RKO (cell line): ENCODE data around the gene ADAMTS6.
"Not testable (repeated sequence)": the region's sequence is repeated elsewhere in the genome, so short reads cannot be mapped to it uniquely, and the experiment has no call there.

ENCODE experiments used
- DNase-seq: peaks from one replicate; pipeline ENCODE4 v3.0.0-alpha.2; 2016; ENCODE audit warnings: low spot score

The ADAMTS6 gene

DNA sequence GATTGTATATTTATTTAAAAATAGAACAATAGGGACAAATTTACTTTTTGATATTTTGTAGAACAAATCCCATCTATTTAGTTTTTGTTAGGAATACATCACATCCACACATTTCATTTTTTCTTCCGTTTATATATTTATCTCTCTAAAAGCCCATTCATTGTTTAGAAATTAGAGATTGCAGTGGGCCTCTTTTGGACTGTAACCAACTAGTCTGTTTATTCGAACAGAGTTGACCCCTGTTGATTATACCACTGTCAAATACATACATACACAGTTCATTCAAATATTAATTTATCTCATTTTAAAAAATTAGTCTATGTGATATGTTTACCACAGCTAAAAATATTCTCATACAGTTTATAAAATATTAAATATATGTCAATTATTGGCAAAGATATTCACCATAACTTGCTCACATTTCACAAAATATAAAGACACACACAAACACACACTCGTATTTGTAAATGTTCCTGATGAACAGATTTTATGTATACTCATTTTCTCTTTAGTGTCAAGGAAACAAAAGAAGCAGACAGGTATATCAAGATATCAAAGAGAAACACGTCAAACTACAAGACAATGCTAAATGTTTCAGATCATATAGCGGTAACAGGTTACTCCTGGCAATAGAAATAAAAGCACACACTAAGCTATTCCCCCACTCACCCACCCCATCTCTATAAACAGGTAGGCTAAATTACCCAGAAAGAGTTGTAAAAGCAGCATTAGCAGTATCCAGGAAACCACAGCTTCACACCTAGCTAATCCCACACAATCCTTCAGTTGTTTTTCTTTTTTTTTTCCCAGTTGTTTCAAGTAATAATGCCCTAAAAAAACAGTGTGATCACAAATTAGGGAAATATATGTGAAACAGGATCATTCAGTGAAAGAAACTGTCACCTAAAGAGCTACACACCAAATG is 283.9 kb downstream of the ADAMTS6 start:
- DNase-seq = no peak

DNA sequence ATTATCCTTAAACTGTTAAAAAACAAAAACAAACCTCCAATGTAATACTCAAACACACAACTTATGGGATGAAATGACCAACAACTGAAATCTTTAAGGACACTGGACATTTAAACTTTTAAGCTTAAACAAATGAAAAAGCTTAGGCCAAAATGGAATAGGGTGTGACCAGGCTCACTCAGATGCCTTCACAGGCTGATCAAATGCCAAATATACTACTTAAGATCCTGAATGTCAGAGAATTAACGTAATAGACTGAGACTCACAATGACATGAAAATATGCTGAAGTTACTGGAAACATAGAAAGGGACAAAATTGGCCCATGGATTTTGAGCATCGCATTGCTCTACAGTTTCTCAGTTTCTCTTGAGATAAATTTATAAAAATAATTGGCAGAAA is 286.8 kb downstream of the ADAMTS6 start:
- DNase-seq = no peak

DNA sequence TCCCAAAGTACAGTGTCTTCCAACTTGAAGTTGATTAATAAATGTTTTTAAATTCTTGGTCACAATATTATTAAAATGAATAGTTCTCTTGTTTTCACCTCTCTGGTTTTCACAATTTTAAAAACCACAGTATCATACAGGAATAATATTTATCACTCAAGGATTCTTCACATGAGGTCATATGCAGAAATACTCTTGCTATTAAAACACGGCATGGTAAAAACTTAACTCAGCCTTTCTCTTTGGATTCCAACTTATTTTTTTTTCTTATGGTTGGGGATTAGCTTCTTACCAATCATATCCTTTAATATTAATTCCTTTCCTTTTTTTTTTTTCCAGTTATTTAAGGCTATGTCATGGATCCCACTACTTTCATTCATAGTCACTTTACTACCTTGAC is 289.4 kb downstream of the ADAMTS6 start:
- DNase-seq = no peak

DNA sequence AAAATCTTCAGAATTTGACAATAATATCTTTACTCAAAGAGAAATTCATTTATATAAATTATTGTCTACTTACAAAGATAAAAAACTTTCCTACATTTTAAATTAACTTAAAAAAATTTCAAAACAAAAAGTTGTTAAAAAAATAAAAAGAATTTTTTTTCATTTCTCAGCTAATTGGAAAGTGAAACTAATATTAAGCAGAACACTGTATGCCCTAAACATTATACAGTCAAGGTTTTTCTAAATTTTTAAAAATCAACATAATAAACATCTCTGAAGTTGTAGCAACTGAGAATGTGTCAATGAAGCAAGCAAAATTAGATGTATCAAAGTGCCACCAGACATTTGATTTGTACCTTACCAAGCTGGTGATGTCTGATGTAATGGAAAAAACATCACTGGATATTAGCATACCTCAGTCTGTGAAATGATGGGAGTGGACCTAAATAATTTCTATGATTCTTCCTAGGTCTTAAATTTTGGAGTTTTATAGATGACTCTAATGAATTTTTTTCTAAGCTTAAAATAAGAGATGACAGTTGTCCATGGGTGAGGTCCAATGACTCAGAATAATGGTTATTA is 290.1 kb downstream of the ADAMTS6 start:
- DNase-seq = no peak

DNA sequence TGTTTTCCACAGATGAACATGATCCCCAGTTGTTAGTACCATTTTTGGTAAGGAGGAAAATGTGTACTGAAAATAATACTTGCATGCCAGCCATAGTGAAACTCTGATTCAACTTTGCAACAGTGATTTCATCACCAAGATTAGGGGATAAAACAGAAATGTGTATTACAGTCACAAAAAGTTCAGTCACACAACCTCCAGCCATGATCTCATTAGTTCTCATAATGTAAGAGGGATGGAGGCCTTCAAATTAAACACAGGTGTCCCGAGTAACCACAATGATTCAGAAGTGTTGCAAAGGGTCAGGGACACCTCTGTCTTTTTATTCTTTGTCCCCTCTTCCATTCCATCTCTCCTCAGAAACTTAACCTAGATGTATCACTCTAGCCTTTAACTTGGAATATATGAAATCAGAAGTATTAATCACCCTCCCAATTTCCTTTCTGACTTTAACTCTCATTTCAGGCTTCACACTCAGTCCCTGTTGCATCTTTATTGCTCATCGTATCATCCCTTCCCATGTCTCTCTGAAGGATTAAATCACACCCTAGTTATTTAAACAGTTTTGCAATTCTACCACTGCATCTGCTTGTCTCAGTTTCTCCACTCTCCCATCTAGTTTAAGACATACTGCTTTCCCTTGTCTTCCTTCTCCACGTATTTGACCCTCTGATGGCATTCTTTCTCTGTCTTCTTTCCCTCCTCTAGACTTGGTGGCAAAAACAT is 291.2 kb downstream of the ADAMTS6 start:
- peak; percentile 79 for DNase-seq

DNA sequence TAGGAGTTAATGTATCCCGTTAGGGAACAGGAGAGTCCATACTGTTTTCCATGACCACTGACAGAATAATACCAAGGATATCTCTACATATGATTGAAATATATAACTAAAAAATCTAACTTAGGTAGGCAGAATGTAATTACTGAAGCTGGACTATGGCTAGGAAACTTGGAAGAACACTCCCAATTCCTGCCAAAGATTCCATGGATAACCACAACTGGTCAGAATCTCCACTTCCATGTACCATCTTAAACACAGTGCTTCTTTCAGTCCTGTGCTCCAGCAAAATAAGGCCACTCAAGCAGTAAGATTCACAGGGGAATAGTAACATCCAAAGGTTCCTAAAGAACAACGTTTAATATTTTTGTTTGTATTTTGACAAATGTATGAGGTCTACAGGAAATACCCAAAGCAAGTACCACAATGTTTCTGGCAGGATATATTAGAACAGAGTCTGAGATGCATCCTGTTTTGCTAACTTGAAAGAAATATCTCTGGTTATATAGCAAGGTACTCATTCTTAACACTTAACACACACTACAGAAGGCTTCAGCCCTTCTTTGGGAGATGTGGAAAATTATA is 295.0 kb downstream of the ADAMTS6 start:
- no peak for DNase-seq

DNA sequence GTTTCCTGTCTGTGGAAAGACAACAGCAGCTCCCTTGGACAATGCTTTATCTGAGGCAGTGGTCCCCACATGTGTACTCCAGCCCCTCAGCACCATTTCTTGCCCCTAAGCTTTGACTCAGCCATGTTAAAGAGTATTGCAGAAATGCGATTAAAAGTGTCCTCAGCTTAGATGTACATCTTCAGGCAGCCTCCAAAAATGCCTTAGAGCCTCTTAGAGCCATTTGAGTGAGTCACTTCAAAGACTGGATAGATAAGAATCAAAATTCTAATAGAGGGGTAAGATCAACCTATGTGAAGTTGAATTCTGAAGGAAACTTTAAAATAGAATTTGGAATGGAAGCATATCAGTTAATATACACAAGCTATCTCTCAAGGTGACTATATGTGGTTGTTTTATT is 296.3 kb downstream of the ADAMTS6 start:
- DNase-seq = no peak

DNA sequence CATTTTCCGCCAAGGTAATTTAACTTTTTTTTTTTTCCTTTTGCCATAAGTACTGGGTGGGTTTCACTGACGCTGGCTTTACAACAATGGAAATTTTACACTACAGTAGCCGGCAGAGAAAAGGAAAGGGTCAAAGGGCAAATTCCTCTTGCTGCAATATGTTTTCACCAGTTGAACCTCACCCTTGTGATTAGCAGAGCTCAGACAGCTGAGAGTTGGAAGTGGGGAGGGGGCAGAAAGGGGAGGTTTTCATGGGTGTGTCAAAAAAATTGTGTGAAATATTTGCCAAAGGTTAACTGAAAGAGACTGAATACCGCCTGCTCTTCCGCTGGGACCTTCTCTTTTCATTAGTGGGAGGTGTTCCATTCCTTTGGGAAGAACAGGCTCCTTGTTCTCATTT is 296.9 kb downstream of the ADAMTS6 start:
- DNase-seq = no peak

DNA sequence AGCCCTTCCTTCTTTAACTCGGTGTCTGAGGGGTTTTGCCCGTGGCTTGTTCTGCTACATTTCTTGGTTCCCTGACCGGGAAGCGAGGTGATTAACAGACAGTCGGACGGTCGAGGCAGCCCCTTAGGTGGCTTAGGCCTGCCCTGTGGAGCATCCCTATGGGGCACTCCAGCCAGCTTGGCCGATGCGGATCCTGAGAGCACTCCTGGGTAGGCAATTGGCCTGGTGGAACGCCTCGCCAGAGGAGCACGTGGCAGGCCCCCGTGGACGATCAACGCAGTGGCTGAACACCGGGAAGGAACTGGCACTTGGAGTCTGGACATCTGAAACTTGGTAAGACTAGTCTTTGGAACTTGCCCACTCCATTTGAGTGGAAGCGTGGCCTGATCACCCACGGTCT is 307.5 kb downstream of the ADAMTS6 start:
- DNase-seq = not testable (repeated sequence)

DNA sequence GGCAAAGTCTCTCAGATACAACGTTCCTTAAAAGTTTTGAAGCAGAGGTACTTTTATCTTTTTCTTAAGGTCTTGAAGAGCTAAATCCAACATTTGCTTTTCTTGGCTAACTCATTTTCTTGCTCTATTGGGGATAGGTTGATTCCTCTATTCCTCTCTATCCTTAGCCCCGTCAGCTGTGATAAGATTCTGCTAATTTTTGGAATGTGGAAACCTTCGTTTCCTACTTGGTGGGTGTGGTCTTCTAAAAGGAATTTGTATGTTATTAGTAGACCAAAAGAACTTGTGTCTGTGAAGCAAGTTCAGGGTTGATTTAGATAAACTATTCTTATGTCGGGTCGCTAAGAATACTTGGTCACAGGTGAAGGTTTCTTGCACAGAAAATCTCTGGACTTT is 308.6 kb downstream of the ADAMTS6 start:
- DNase-seq = no peak

DNA sequence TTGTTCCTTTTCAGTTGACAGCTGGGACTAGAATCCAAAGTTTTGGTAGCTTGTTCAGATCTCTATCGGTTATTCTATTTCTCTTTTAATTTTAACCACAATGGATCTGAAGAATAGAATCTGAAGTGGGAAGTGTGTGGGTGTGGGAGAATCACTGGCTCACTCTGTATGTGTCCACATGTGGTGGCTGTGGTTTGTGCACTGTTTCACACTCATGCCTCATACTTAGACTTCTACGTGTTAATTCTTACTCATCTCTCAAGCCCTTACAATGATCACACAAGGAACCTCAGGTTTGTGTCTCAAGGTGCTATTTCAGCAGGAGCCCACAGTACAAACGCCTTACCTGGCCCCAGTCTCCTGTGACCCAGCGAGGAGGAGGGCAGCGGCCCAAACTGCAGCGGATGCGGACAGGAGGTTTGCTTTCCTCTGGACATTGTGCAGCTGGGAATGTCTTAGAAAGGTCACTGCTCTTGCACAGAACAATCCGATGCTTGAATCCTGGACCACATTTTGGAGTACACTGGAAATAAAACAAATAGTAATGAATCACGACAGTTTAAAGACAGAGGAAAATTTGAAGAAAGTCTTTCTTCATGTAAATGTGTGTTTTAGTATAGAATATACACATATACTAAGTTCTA is 309.1 kb downstream of the ADAMTS6 start:
- DNase-seq = peak; percentile 51

DNA sequence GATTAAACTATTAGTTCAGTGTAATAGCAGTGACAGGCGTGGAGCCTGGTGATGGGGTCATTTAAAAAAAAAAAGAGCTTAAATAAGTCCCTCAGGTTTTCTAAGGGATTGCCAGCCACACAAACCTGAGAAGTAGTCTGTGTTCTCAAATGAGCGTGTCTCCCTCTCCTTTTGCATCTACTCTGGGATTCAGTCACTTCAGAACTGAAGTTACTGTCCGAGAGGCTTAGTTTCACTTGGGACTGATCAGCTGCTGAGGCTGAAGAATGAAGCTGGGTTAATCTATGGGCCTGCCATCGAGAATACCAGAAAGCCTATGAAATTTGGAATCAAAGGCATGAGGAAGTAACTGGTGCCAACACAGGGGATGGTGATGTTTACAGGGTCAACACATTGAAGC is 310.1 kb downstream of the ADAMTS6 start:
- no peak for DNase-seq

DNA sequence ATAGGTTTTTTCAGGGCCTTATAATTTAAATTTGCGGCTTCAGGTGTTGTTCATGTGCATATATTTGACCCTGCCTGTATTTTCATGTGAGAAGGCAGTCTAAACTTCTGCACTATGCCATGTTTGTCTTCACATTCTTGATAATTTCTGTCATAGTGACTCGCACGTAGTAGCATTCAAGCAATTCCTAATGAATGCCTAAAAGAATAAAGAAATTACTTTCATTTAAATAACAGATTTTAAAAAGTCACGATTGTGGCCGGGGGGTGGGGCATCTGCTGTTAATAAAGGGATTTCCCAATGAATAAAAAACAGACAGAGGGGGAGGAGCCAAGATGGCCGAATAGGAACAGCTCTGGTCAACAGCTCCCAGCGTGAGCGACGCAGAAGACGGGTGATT is 318.0 kb downstream of the ADAMTS6 start:
- no peak for DNase-seq

DNA sequence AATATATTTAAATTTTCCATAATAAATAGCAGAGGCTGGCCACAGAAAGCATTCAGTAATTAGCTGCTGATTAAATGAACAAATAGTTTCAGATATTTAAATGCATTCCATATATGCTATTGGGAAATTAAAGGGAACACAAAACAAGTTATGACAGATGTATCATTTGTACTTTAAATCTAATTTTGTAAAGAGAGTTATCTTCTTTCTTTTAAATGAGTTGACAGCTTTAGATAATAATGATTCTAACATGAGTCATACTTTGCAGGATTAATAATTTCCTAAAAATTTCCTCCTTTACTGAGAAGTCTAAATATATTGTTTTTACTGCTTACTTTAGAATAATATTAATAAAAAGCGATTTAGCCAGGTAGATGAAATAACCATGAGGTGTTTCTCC is 320.1 kb downstream of the ADAMTS6 start:
- DNase-seq = no peak

DNA sequence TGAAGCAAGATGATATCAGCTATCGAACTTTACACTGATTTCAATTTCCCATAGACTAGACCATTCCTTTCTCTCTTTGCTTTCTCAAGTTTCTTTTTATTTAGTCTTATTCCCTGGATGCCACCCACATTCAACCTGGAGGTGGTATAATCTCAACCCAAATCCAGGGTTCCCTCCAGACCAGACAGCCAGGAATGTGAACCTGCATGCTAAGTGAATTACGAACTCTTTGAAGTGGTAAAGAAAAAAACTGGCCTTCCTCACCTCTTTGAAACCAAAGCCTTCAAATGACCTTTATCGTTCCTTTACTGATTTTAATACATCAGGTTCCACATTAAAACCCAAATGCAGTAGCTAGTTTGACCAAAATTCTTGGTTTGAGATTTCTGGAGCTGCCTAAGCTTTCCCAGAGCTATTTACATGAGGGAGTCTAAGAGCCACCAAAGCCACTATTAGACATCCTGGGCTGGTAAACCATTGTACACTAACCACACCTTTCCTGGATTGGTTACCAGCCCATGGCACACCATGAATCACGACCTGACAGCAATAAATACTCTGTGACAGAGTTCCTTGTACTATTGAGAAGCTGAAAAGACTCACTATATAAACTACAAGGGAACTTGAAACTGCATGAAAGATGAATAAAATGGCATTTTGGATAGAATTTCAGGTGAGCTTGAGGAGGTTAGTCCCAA is 323.7 kb downstream of the ADAMTS6 start:
- DNase-seq = peak; percentile 36

DNA sequence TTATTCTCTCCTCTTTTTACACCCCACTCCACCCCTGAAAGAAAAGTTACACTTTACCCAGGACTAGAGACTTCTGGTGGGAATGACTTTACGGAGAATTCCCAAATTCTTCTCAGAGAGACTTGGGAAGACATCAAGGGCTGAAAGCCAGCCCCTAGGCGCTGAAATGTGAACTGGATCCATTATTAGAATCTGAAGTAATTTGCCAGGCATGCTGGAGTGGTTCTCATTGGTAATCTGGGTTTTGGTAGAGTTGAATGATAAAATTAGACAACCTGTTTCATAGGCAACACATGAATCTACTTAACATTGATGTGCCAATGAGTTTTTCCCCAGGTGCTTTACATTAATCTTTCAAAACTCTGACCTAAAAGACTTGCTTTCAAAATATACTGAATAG is 324.8 kb downstream of the ADAMTS6 start:
- no peak for DNase-seq

DNA sequence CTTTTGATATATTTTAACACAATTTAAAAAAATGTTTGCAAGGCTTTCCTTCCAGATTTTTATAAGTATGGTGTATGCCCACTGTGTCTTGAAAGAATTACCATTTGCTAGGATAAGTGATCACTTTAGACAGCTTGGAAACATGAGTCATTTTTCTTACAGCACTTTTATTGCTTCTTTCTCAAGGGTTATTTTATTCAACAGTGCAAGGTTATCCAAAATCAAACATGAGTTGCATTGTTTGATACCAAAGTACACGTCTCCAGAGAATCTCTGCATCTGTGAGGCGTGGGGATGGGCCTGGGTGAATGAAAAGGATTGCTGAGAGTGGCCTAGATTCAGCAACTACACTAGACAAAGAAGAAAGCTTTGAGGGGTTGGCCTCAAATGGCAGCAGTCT is 329.6 kb downstream of the ADAMTS6 start:
- no peak for DNase-seq

DNA sequence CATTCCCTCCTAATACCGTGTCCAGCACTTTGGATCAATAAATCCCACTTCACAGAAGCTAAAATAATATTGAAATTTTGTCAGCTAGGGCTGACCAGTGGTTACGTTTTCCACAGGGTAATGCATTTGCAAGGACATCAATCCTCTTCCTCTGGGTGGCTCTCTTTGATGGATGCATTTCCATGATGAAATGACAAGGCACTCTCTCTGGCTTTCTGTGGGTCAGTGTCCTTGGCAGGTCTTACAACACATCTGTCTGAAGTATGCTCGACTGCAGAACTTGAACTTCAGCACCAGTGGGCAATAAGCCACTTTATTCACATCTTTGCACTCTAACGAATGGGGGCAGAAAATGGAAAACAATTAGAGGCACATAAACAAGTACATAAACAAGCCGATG is 330.1 kb downstream of the ADAMTS6 start:
- DNase-seq = no peak

DNA sequence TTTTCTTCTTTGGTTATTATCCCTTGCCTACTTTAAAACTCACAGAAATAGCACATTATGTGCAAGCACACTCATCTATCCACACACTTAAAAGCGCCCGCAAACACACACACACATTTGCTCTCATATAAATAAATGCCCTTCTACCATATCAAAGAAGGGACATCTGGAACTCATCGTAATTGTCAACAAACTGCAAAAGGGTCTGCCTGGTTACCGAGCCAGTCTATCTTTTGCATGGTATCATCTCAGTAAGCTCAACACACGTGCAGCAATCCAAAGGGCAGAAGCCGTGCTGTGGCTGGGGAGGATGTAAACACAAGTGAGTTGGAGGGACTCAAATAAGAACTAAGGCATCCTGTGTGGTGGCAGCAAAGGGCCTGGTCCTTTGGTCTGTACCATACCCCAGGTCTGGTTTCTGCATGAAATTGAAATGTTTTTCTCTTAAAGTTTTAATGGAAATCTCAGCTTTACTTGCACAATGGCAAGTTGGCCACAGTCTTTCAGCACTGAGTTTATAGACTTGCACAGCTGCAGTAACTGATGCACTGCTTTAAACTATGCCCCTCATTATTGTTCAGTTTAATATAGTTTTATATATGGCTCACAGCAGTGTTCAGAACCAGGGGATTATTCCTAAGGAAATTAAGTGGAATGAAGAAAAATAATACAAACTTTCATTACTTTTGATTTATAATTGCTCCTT is 331.0 kb downstream of the ADAMTS6 start:
- no peak for DNase-seq

DNA sequence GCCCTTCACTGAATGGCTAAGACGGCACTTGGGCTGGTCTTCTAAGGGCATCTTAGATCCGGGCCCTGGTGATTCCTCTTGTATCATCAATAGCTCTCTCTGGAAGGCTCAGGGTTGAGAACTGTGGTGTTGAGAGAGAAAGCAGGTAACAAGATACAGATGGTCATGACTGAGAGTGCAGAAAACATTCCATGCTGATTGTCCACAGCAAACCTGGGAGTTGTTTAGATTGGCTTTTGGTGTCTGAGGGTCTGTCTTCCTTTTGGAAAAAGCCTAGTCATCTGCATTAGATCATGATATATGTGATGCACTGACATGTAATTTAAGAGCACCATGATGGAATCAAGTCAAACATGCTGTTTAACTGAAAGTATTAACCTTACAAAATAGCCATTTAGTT is 331.9 kb downstream of the ADAMTS6 start:
- no peak for DNase-seq
